Esophagus muscularis mucosa (tissue), 4 donors: ENCODE data around the gene ARL15. TPM values are rescaled to one million over a fixed set of nuclear protein-coding genes. Genes with fewer than 3 reads are reported as not detected.
A peak's percentile ranks its signal among the peaks of the same experiment; 100 is the strongest.

ENCODE experiments used
- DNase-seq: peaks from one replicate; pipeline ENCODE4 v3.0.0-alpha.2; 2017; ENCODE audit errors: extremely low spot score
- H3K27ac ChIP-seq, 4 donors: fragments of 200-600 bp; sonication (generic); replicated peaks in 1 of 4; 1 replicate in 3 of 4; 2 replicates in 1 of 4; pipeline ENCODE4 v1.5.1; 2016 to 2019; ENCODE audit warnings: mild to moderate bottlenecking in 1 of 4
- H3K27me3 ChIP-seq, 4 donors: fragments of 200-600 bp; sonication (generic); one replicate each; pipeline versions ENCODE4 v1.5.1 to v1.6.0; 2016 to 2019
- H3K36me3 ChIP-seq, 4 donors: fragments of 200-600 bp; sonication (generic); one replicate each; pipeline ENCODE4 v1.5.1; 2016 to 2019
- H3K4me1 ChIP-seq, 4 donors: fragments of 200-600 bp; sonication (generic); one replicate each; pipeline ENCODE4 v1.5.1; 2016 to 2019
- H3K4me3 ChIP-seq, 4 donors: fragments of 200-600 bp; sonication (generic); 1 replicate in 2 of 4; 2 replicates in 2 of 4; pipeline ENCODE4 v1.5.1; 2016 to 2019; ENCODE audit warnings: mild to moderate bottlenecking in 4 of 4, moderate library complexity in 1 of 4
- H3K9me3 ChIP-seq, 4 donors: fragments of 200-600 bp; sonication (generic); 1 replicate in 3 of 4; 2 replicates in 1 of 4; pipeline ENCODE4 v1.5.1; 2016 to 2019
- EP300 ChIP-seq: sonication (generic); formaldehyde crosslinking; IDR thresholded peaks from one replicate; pipeline ENCODE4 v1.6.1; 2017; ENCODE audit warnings: antibody characterized with exemption
- POLR2A ChIP-seq: fragments of 450-650 bp; IDR thresholded peaks from one replicate; pipeline ENCODE4 v1.6.1; 2017; ENCODE audit warnings: antibody characterized with exemption, moderate library complexity, mild to moderate bottlenecking, low read depth
- POLR2AphosphoS5 ChIP-seq, 2 donors: sonication (generic); formaldehyde crosslinking; IDR thresholded peaks; one replicate each; pipeline ENCODE4 v1.6.1; 2017; ENCODE audit warnings: antibody characterized with exemption in 2 of 2
- WGBS: methylation state at CpG from one replicate; pipeline ENCODE4 v1.1.5; 2018; 5-methylcytosine and 5-hydroxymethylcytosine counted together
- intact Hi-C: fragments of 100-400 bp; cut with DNase I; formaldehyde crosslinking; loops from one replicate; pipeline ENCODE4 v1.15.1; 2023
- total RNA-seq, 4 donors: library from RNA; depleted of rRNA; stranded (reverse); fragments of >200 nt; gene quantifications; one replicate each; pipeline versions ENCODE4 v1.1.0 to v1.2.1, GENCODE V29; 2016
- TF ChIP-seq, protein P1 (sequence below), 3 experiments: fragments of 200-600 bp in 2 of 3; fragments of 450-650 bp in 1 of 3; sonication (generic) in 2 of 3; IDR thresholded peaks; one replicate each; pipeline ENCODE4 v1.5.1; 2017 to 2019; ENCODE audit warnings: antibody characterized with exemption in 3 of 3, mild to moderate bottlenecking in 2 of 3, moderate library complexity in 1 of 3

Gene ARL15
- total RNA-seq, 4 donors from 2014 or later = 11.6 to 21.6 (median 16.5) TPM

DNA sequence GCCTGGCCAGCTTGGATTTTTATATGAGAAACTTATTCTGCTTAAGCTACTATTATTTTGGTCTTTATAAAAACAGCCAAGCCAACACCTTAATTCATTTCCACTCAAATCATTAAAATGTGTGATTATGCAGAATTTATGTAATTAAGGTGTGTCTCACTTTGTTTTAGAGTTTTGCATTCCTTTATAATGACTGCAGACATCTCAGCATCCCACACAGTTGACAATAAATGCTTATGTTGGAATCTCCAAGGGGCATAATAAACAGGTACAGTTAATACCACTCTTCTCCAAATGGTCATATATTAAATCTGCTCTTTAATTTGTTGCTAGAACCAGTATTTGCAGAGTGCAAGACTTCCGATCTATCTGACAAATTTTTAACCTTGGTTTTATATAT, 34.3 kb downstream of the ARL15 start:
- no peak for DNase-seq
- TF ChIP-seq POLR2AphosphoS5 (IDR thresholded peaks at IDR 0.05) = no peak
- TF ChIP-seq, protein P1, sequence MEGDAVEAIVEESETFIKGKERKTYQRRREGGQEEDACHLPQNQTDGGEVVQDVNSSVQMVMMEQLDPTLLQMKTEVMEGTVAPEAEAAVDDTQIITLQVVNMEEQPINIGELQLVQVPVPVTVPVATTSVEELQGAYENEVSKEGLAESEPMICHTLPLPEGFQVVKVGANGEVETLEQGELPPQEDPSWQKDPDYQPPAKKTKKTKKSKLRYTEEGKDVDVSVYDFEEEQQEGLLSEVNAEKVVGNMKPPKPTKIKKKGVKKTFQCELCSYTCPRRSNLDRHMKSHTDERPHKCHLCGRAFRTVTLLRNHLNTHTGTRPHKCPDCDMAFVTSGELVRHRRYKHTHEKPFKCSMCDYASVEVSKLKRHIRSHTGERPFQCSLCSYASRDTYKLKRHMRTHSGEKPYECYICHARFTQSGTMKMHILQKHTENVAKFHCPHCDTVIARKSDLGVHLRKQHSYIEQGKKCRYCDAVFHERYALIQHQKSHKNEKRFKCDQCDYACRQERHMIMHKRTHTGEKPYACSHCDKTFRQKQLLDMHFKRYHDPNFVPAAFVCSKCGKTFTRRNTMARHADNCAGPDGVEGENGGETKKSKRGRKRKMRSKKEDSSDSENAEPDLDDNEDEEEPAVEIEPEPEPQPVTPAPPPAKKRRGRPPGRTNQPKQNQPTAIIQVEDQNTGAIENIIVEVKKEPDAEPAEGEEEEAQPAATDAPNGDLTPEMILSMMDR (IDR thresholded peaks at IDR 0.05) = no peak
- no peak for TF ChIP-seq POLR2A
- TF ChIP-seq EP300 = no peak
- H3K27me3 ChIP-seq = no peaks in the 10 kb centered on the region
- H3K27ac ChIP-seq = no peak overlapping the region
- no peaks in the 10 kb centered on the region for H3K9me3 ChIP-seq
- intact Hi-C loops = no loop called here
- H3K4me1 ChIP-seq = peaks cover 0 to 6% (median 0%) of the 10 kb centered on the region in 4 donors
- no peak overlapping the region for H3K4me3 ChIP-seq
- WGBS = 100% methylated on average over 1 of the region's 1 CpG
- H3K36me3 ChIP-seq = peaks cover 0 to 5% (median 0%) of the 10 kb centered on the region in 4 donors

DNA sequence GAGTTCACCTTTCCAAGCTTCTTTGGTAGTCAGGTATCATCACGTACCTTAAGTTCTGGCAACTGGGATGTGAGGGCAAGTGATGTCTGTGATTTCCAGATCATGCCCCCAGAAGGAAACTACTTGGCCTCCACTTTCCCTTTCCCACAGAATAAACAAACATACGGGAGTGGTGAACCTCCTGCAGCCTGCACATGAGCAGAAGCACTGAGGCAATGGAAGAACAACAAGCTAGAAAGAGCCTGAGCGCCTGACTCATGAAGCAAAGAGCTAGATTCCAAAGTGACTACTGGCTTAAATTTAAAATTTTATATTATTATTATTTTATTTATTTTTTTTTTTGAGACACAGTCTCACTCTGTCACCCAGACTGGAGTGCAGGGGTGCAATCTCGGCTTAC, 35.0 kb downstream of the ARL15 start:
- TF ChIP-seq POLR2A (no peak), POLR2AphosphoS5 (IDR thresholded peaks at IDR 0.05) (no peak), EP300 (no peak)
- TF ChIP-seq, protein P1 (IDR thresholded peaks at IDR 0.05) = no peak

DNA sequence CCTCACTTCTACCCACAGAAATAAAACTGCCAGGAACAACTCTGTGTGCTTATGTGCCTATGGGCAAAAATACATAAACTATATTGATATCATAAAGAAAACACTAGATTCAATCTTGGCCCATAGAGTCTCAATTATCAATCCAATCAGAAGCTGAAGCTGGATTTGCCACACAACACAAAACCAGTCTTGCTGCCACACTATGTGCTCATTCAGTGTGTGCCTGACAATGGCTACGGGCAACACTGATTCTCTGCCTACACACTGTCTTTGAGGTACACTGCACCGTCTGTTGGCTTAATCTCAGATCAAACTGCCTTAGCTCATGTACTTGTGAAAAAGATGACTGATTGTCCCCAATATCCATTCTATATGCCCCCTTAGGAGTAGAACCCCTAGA, 35.4 kb downstream of the ARL15 start:
- no peak overlapping the region for H3K4me3 ChIP-seq
- DNase-seq = peak; percentile 12
- no peak overlapping the region for H3K27ac ChIP-seq
- intact Hi-C loops = no loop called here
- no peaks in the 10 kb centered on the region for H3K9me3 ChIP-seq
- H3K4me1 ChIP-seq = peaks cover 0 to 6% (median 0%) of the 10 kb centered on the region in 4 donors
- no peaks in the 10 kb centered on the region for H3K27me3 ChIP-seq
- peaks cover 0 to 4% (median 0%) of the 10 kb centered on the region in 4 donors for H3K36me3 ChIP-seq
- WGBS = 95% methylated on average over 2 of the region's 2 CpGs
- TF ChIP-seq EP300 (no peak), POLR2A (no peak), POLR2AphosphoS5 (IDR thresholded peaks at IDR 0.05) (no peak)
- TF ChIP-seq, protein P1 (IDR thresholded peaks at IDR 0.05) = no peak

More for the DNA sequence above, 35.0 kb downstream of the ARL15 start:
- intact Hi-C loops = no loop called here
- 89% methylated on average over 4 of the region's 4 CpGs for WGBS
- H3K9me3 ChIP-seq = no peaks in the 10 kb centered on the region
- peaks cover 0 to 5% (median 0%) of the 10 kb centered on the region in 4 donors for H3K36me3 ChIP-seq
- no peaks in the 10 kb centered on the region for H3K27me3 ChIP-seq
- H3K27ac ChIP-seq = no peak overlapping the region
- DNase-seq = peak; percentile 10
- peaks cover 0 to 6% (median 0%) of the 10 kb centered on the region in 4 donors for H3K4me1 ChIP-seq
- no peak overlapping the region for H3K4me3 ChIP-seq

DNA sequence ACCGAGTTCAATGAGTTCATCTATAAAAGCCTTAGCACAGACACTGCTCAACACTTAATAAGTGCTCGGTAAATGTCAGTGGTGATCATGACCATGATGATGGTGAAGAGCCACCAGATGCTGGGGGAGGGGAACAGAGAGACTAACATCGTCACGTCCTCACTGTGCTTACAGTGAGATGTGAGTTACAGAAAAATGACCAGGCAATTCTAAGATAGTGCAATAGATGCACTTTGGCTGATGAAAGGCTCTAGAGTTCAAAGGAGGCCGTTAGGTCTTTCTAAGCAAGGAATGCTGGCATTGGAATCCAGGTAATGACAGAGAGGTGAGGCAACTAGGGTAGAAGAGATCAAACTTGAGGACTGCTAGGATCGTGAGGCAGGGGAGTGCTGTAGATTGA, 36.7 kb downstream of the ARL15 start:
- H3K27me3 ChIP-seq = no peaks in the 10 kb centered on the region
- intact Hi-C loops = no loop called here
- TF ChIP-seq, protein P1 (IDR thresholded peaks at IDR 0.05) = no peak
- TF ChIP-seq POLR2A = no peak
- TF ChIP-seq POLR2AphosphoS5 (IDR thresholded peaks at IDR 0.05) = no peak
- TF ChIP-seq EP300 = no peak
- WGBS = 93% methylated on average over 6 of the region's 6 CpGs
- H3K4me3 ChIP-seq = no peak overlapping the region
- H3K36me3 ChIP-seq = no peaks in the 10 kb centered on the region
- peaks cover 0 to 5% (median 0%) of the 10 kb centered on the region in 4 donors for H3K4me1 ChIP-seq
- H3K27ac ChIP-seq = no peak overlapping the region
- peak; percentile 50 for DNase-seq
- no peaks in the 10 kb centered on the region for H3K9me3 ChIP-seq

DNA sequence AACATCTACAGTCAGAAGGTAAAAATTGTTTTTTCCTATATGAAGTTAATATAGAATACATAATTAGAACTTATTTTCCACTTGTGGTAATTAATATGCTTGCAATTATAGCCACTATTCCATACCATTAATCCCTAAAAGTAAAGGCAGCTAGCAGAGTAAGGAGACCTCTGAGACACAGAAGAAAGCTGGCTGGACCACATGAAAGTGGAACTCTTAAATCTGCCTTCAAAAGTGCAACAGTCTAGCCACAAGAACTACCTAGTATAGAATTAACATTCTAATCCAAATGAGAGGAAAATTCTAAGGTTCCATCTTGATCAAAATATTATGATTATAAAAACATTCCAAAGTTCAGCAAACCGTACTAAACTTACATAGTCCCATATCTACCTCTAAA, 37.6 kb downstream of the ARL15 start:
- H3K36me3 ChIP-seq = no peaks in the 10 kb centered on the region
- DNase-seq = no peak
- no peaks in the 10 kb centered on the region for H3K27me3 ChIP-seq
- H3K9me3 ChIP-seq = no peaks in the 10 kb centered on the region
- intact Hi-C loops = no loop called here
- TF ChIP-seq, protein P1 (IDR thresholded peaks at IDR 0.05) = no peak
- TF ChIP-seq EP300 = no peak
- TF ChIP-seq POLR2A = no peak
- no peak for TF ChIP-seq POLR2AphosphoS5 (IDR thresholded peaks at IDR 0.05)
- no peak overlapping the region for H3K27ac ChIP-seq
- no peaks in the 10 kb centered on the region for H3K4me1 ChIP-seq
- H3K4me3 ChIP-seq = no peak overlapping the region
- 89% methylated on average over 1 of the region's 1 CpG for WGBS
